Left lobe of liver (tissue), 2 donors: ENCODE results near the gene ALKAL2. TPM values are rescaled to one million over a fixed set of nuclear protein-coding genes. Genes with fewer than 3 reads are reported as not detected.

Experiments used
- ATAC-seq: fragments of 200-7000 bp; cut with Tn5 transposase; one replicate; pipeline ENCODE4 v1.9.1; 2020; ENCODE audit warnings: mild to moderate bottlenecking, moderate library complexity
- DNase-seq: peaks from one replicate; pipeline ENCODE4 v3.0.0-alpha.2; 2020; ENCODE audit warnings: low spot score
- total RNA-seq: library from RNA; stranded (reverse); gene quantifications from one replicate; pipeline ENCODE4 v1.2.1, GENCODE V29; 2021
- donor health status: DM: no; HTN: no; CAD: no; lungs with moderate emphysema.
- donor health status: DM: no; HTN: yes; CAD: no.

Gene ALKAL2
- total RNA-seq, 1 donor from 2014 or later: 2.5 TPM

- ATAC-seq: no peak
- no peak for DNase-seq
Observed at GRCh38 chr2:295090-295489, 7.2 kb upstream of the ALKAL2 start.

- DNase-seq: peak; percentile 78
Observed at GRCh38 chr2:290090-290722, 2.3 kb upstream of the ALKAL2 start.

GRCh38 chr2:289362-290089 is 1.6 kb upstream of the ALKAL2 start:
- ATAC-seq (peak; percentile 69), DNase-seq (peak; percentile 65)

More at GRCh38 chr2:290090-290722, 2.3 kb upstream of the ALKAL2 start:
- peak; percentile 93 for ATAC-seq

GRCh38 chr2:288758-289361 is 969 bp upstream of the ALKAL2 start:
- ATAC-seq (no peak), DNase-seq (no peak)

GRCh38 chr2:287471-287885 is 413 bp downstream of the ALKAL2 start:
- DNase-seq (no peak), ATAC-seq (peak; percentile 41)

- ATAC-seq (no peak), DNase-seq (no peak)
Observed at GRCh38 chr2:286774-287392, 1.0 kb downstream of the ALKAL2 start.

- ATAC-seq: no peak
- DNase-seq: no peak
Observed at GRCh38 chr2:286035-286434, 1.9 kb downstream of the ALKAL2 start.

- DNase-seq (no peak), ATAC-seq (no peak)
Observed at GRCh38 chr2:285531-285930, 2.4 kb downstream of the ALKAL2 start.

GRCh38 chr2:284896-285492 is 2.9 kb downstream of the ALKAL2 start:
- ATAC-seq (no peak), DNase-seq (no peak)

- ATAC-seq (no peak), DNase-seq (no peak)
Observed at GRCh38 chr2:283996-284794, 3.7 kb downstream of the ALKAL2 start.

GRCh38 chr2:282371-283263 is 5.3 kb downstream of the ALKAL2 start:
- DNase-seq (no peak), ATAC-seq (no peak)

- ATAC-seq: no peak
- DNase-seq: no peak
Observed at GRCh38 chr2:281381-281780, 6.5 kb downstream of the ALKAL2 start.

GRCh38 chr2:280650-281110 is 7.2 kb downstream of the ALKAL2 start:
- DNase-seq (no peak), ATAC-seq (peak; percentile 85)

- ATAC-seq: peak; percentile 66
- DNase-seq: no peak
Observed at GRCh38 chr2:279956-280649, 7.8 kb downstream of the ALKAL2 start.

GRCh38 chr2:279366-279765 is 8.5 kb downstream of the ALKAL2 start:
- no peak for DNase-seq
- no peak for ATAC-seq

- no peak for ATAC-seq
- DNase-seq: no peak
Observed at GRCh38 chr2:278927-279320, 9.0 kb downstream of the ALKAL2 start.

- no peak for DNase-seq
- ATAC-seq: no peak
Observed at GRCh38 chr2:278312-278926, 9.5 kb downstream of the ALKAL2 start.

- DNase-seq: no peak
- no peak for ATAC-seq
Observed at GRCh38 chr2:275466-275865, 12.4 kb downstream of the ALKAL2 start.
